HepG2 (cell line): ENCODE data around the gene PRKACG. TPM values are rescaled to one million over a fixed set of nuclear protein-coding genes. Genes with fewer than 3 reads are reported as not detected.

ENCODE experiments used
- FOXK1 ChIP-seq: sonication (generic); formaldehyde crosslinking; IDR thresholded peaks from 2 replicates; pipeline ENCODE4 v1.4.0; 2020; ENCODE audit warnings: low read depth, missing genetic modification reagents, borderline replicate concordance
- KLF12 ChIP-seq: sonication (generic); formaldehyde crosslinking; IDR thresholded peaks from 2 replicates; pipeline ENCODE4 v1.4.0; 2020; ENCODE audit warnings: missing genetic modification reagents, borderline replicate concordance
- MIXL1 ChIP-seq: IDR thresholded peaks from 2 replicates; pipeline ENCODE4 v1.6.1; 2016
- POGZ ChIP-seq: sonication (generic); formaldehyde crosslinking; IDR thresholded peaks from 2 replicates; pipeline ENCODE4 v1.4.0; 2020; ENCODE audit warnings: mild to moderate bottlenecking, missing genetic modification reagents
- SP1 ChIP-seq, 2 experiments: fragments of 450-650 bp in 1 of 2; sonication (generic) in 1 of 2; formaldehyde crosslinking in 1 of 2; IDR thresholded peaks; 2 replicates each; pipeline versions ENCODE4 v1.4.0 to v1.6.1; 2016 to 2020; ENCODE audit warnings: missing genetic modification reagents in 1 of 2
- TAF1 ChIP-seq: sonication (generic); formaldehyde crosslinking; IDR thresholded peaks from 2 replicates; pipeline ENCODE4 v1.4.0; 2020; ENCODE audit warnings: missing genetic modification reagents
- ZNF746 ChIP-seq: sonication (generic); formaldehyde crosslinking; IDR thresholded peaks from 2 replicates; pipeline ENCODE4 v1.8.0; 2022; ENCODE audit warnings: mild to moderate bottlenecking, missing genetic modification reagents
- ZNF782 ChIP-seq: sonication (generic); formaldehyde crosslinking; IDR thresholded peaks from 2 replicates; pipeline ENCODE4 v1.4.0; 2020; ENCODE audit warnings: missing genetic modification reagents, mild to moderate bottlenecking, borderline replicate concordance
- polyA plus RNA-seq, 8 experiments: library from polyadenylated mRNA; depleted of rRNA in 3 of 8; stranded (reverse) in 7 of 8; unstranded in 1 of 8; fragments of >200 nt; fragmentation: Illumina TruSeq in 4 of 8; extraction: Trizol in 4 of 8; gene quantifications; 2 replicates each; pipeline versions ENCODE4 v1.2.1 to v1.2.3, GENCODE V29; 2011 to 2016; ENCODE audit warnings: low read depth in 4 of 8, missing spikeins in 1 of 8, mixed read lengths in 1 of 8; ENCODE audit not compliant: insufficient read depth in 1 of 8
- total RNA-seq, 5 experiments: library from RNA; depleted of rRNA; stranded (reverse); fragments of >200 nt; fragmentation: Illumina TruSeq; extraction: Trizol; gene quantifications; 2 replicates each; pipeline ENCODE4 v1.2.3, GENCODE V29; 2016; ENCODE audit warnings: low read depth in 1 of 5
- TF ChIP-seq, protein P1 (sequence below): sonication (generic); formaldehyde crosslinking; IDR thresholded peaks from 2 replicates; pipeline ENCODE4 v1.5.0; 2020; ENCODE audit warnings: missing genetic modification reagents
- TF ChIP-seq, protein P2 (sequence below): sonication (generic); formaldehyde crosslinking; IDR thresholded peaks from 2 replicates; pipeline ENCODE4 v1.4.0; 2020; ENCODE audit warnings: mild to moderate bottlenecking, missing genetic modification reagents
- TF ChIP-seq, protein P3 (sequence below): sonication (generic); formaldehyde crosslinking; IDR thresholded peaks from 2 replicates; pipeline ENCODE4 v1.4.0; 2020; ENCODE audit warnings: mild to moderate bottlenecking, missing genetic modification reagents
- TF ChIP-seq, protein P4 (sequence below): fragments of 450-650 bp; IDR thresholded peaks from 2 replicates; pipeline ENCODE4 v1.6.1; 2017; ENCODE audit warnings: mild to moderate bottlenecking
- TF ChIP-seq, protein P5 (sequence below): sonication (generic); formaldehyde crosslinking; IDR thresholded peaks from 2 replicates; pipeline ENCODE4 v1.5.1; 2020; ENCODE audit warnings: mild to moderate bottlenecking, missing genetic modification reagents, moderate library complexity
- TF ChIP-seq, protein P6 (sequence below): IDR thresholded peaks from 2 replicates; pipeline ENCODE4 v1.6.1; 2018; ENCODE audit warnings: missing genetic modification reagents, mild to moderate bottlenecking, missing compliant biosample characterization
- TF ChIP-seq, protein P7 (sequence below): sonication (generic); formaldehyde crosslinking; conservative IDR thresholded peaks from 2 replicates; pipeline ENCODE4 v1.4.0; 2020; ENCODE audit warnings: missing genetic modification reagents

PRKACG gene
- total and polyA plus RNA-seq, 2 of the 13 experiments (the other 11 are each of a cell fraction or from before 2014, with no cell fraction given) = not detected

DNA sequence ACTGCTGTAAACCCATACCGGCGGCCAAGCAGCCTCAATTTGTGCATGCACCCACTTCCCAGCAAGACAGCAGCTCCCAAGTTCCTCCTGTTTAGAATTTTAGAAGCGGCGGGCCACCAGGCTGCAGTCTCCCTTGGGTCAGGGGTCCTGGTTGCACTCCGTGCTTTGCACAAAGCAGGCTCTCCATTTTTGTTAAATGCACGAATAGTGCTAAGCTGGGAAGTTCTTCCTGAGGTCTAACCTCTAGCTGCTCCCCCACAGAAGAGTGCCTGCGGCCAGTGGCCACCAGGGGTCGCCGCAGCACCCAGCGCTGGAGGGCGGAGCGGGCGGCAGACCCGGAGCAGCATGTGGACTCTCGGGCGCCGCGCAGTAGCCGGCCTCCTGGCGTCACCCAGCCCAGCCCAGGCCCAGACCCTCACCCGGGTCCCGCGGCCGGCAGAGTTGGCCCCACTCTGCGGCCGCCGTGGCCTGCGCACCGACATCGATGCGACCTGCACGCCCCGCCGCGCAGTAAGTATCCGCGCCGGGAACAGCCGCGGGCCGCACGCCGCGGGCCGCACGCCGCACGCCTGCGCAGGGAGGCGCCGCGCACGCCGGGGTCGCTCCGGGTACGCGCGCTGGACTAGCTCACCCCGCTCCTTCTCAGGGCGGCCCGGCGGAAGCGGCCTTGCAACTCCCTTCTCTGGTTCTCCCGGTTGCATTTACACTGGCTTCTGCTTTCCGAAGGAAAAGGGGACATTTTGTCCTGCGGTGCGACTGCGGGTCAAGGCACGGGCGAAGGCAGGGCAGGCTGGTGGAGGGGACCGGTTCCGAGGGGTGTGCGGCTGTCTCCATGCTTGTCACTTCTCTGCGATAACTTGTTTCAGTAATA lies 21.8 kb upstream of the PRKACG start, which contains the start of gene FXN (continued):
- TF ChIP-seq, protein P1, sequence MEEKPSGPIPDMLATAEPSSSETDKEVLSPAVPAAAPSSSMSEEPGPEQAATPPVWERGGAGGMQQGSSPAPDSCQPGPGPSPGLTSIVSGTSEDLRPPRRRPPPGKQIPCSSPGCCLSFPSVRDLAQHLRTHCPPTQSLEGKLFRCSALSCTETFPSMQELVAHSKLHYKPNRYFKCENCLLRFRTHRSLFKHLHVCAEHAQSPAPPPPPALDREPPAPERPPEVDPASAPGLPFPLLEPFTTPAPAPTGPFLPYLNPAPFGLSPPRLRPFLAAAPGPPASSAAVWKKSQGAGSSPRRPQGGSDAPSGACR = peak; percentile 38
- TF ChIP-seq FOXK1 (CRISPR knock-in tag) = no peak
- TF ChIP-seq, protein P2, sequence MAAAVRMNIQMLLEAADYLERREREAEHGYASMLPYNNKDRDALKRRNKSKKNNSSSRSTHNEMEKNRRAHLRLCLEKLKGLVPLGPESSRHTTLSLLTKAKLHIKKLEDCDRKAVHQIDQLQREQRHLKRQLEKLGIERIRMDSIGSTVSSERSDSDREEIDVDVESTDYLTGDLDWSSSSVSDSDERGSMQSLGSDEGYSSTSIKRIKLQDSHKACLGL (CRISPR knock-in tag) = peak; percentile 77; the same call in 1 of the 2 replicates
- TF ChIP-seq TAF1 (CRISPR knock-in tag) = peak; percentile 65
- peak; percentile 26; the same call in 1 of the 2 replicates for TF ChIP-seq MIXL1 (CRISPR knock-in tag)
- TF ChIP-seq ZNF782 (CRISPR knock-in tag) = peak; percentile 71; the same call in 1 of the 2 replicates
- TF ChIP-seq ZNF746 (CRISPR knock-in tag) = 0 out of 2 replicates have a peak, but pooled peaks have one; percentile 33
- no peak for TF ChIP-seq SP1 (IDR thresholded peaks at IDR 0.05)
- TF ChIP-seq SP1 (CRISPR knock-in tag; IDR thresholded peaks at IDR 0.05) = peak; percentile 74
- TF ChIP-seq, protein P3, sequence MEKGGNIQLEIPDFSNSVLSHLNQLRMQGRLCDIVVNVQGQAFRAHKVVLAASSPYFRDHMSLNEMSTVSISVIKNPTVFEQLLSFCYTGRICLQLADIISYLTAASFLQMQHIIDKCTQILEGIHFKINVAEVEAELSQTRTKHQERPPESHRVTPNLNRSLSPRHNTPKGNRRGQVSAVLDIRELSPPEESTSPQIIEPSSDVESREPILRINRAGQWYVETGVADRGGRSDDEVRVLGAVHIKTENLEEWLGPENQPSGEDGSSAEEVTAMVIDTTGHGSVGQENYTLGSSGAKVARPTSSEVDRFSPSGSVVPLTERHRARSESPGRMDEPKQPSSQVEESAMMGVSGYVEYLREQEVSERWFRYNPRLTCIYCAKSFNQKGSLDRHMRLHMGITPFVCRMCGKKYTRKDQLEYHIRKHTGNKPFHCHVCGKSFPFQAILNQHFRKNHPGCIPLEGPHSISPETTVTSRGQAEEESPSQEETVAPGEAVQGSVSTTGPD = no peak
- TF ChIP-seq, protein P4, sequence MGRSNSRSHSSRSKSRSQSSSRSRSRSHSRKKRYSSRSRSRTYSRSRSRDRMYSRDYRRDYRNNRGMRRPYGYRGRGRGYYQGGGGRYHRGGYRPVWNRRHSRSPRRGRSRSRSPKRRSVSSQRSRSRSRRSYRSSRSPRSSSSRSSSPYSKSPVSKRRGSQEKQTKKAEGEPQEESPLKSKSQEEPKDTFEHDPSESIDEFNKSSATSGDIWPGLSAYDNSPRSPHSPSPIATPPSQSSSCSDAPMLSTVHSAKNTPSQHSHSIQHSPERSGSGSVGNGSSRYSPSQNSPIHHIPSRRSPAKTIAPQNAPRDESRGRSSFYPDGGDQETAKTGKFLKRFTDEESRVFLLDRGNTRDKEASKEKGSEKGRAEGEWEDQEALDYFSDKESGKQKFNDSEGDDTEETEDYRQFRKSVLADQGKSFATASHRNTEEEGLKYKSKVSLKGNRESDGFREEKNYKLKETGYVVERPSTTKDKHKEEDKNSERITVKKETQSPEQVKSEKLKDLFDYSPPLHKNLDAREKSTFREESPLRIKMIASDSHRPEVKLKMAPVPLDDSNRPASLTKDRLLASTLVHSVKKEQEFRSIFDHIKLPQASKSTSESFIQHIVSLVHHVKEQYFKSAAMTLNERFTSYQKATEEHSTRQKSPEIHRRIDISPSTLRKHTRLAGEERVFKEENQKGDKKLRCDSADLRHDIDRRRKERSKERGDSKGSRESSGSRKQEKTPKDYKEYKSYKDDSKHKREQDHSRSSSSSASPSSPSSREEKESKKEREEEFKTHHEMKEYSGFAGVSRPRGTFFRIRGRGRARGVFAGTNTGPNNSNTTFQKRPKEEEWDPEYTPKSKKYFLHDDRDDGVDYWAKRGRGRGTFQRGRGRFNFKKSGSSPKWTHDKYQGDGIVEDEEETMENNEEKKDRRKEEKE = no peak
- TF ChIP-seq POGZ = no peak
- TF ChIP-seq, protein P5, sequence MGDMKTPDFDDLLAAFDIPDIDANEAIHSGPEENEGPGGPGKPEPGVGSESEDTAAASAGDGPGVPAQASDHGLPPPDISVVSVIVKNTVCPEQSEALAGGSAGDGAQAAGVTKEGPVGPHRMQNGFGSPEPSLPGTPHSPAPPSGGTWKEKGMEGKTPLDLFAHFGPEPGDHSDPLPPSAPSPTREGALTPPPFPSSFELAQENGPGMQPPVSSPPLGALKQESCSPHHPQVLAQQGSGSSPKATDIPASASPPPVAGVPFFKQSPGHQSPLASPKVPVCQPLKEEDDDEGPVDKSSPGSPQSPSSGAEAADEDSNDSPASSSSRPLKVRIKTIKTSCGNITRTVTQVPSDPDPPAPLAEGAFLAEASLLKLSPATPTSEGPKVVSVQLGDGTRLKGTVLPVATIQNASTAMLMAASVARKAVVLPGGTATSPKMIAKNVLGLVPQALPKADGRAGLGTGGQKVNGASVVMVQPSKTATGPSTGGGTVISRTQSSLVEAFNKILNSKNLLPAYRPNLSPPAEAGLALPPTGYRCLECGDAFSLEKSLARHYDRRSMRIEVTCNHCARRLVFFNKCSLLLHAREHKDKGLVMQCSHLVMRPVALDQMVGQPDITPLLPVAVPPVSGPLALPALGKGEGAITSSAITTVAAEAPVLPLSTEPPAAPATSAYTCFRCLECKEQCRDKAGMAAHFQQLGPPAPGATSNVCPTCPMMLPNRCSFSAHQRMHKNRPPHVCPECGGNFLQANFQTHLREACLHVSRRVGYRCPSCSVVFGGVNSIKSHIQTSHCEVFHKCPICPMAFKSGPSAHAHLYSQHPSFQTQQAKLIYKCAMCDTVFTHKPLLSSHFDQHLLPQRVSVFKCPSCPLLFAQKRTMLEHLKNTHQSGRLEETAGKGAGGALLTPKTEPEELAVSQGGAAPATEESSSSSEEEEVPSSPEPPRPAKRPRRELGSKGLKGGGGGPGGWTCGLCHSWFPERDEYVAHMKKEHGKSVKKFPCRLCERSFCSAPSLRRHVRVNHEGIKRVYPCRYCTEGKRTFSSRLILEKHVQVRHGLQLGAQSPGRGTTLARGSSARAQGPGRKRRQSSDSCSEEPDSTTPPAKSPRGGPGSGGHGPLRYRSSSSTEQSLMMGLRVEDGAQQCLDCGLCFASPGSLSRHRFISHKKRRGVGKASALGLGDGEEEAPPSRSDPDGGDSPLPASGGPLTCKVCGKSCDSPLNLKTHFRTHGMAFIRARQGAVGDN (CRISPR knock-in tag) = peak; percentile 93
- no peak for TF ChIP-seq KLF12 (CRISPR knock-in tag)
- TF ChIP-seq, protein P6, sequence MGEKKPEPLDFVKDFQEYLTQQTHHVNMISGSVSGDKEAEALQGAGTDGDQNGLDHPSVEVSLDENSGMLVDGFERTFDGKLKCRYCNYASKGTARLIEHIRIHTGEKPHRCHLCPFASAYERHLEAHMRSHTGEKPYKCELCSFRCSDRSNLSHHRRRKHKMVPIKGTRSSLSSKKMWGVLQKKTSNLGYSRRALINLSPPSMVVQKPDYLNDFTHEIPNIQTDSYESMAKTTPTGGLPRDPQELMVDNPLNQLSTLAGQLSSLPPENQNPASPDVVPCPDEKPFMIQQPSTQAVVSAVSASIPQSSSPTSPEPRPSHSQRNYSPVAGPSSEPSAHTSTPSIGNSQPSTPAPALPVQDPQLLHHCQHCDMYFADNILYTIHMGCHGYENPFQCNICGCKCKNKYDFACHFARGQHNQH (CRISPR knock-in tag) = peak; percentile 77; the same call in 1 of the 2 replicates
- TF ChIP-seq, protein P7, sequence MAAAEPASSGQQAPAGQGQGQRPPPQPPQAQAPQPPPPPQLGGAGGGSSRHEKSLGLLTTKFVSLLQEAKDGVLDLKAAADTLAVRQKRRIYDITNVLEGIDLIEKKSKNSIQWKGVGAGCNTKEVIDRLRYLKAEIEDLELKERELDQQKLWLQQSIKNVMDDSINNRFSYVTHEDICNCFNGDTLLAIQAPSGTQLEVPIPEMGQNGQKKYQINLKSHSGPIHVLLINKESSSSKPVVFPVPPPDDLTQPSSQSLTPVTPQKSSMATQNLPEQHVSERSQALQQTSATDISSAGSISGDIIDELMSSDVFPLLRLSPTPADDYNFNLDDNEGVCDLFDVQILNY = no peak
